ENCODE measurements around the gene SKIDA1. TPM values are rescaled to one million over a fixed set of nuclear protein-coding genes. Genes with fewer than 3 reads are reported as not detected.

The SKIDA1 gene
- total RNA-seq, 1 donor from 2014 or later = 1.3 TPM

DNA sequence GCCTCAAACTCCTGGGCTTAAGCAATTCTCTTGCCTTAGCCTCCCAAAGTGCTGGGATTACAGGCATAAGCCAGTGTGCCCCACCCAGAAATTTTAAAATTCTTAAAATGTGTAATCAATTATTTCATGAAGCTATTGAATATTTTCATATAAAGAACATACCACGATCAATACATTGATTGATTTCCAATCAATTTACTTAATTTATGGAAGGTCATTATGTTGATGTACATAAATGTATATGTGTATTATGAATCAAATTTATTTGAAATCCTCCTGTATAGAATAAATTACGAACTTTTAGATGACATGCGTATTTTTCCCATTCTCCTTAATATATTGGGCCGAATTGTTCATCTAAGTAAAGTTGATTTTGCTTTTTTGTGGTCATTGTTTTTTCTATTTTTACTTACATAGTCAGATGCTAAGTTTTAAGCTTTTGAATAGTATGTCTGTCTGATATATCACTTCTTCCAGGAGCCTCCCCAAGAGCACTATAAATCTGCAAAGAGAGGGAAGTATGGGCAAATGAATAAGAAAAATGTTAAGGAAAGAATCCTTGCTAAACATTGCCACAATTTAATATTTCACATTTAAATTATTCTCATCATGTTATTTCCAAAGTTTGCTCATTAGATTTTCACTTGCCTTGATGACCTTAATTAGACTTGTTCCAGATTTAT lies 35.3 kb downstream of the SKIDA1 start:
- peaks cover 2% of the 10 kb centered on the region for H3K9me3 Mint-ChIP-seq (ENCODE audit: unreplicated experiment)
- peaks cover 5% of the 10 kb centered on the region for H3K27me3 Mint-ChIP-seq (ENCODE audit: unreplicated experiment)
- TF ChIP-seq, protein P1, sequence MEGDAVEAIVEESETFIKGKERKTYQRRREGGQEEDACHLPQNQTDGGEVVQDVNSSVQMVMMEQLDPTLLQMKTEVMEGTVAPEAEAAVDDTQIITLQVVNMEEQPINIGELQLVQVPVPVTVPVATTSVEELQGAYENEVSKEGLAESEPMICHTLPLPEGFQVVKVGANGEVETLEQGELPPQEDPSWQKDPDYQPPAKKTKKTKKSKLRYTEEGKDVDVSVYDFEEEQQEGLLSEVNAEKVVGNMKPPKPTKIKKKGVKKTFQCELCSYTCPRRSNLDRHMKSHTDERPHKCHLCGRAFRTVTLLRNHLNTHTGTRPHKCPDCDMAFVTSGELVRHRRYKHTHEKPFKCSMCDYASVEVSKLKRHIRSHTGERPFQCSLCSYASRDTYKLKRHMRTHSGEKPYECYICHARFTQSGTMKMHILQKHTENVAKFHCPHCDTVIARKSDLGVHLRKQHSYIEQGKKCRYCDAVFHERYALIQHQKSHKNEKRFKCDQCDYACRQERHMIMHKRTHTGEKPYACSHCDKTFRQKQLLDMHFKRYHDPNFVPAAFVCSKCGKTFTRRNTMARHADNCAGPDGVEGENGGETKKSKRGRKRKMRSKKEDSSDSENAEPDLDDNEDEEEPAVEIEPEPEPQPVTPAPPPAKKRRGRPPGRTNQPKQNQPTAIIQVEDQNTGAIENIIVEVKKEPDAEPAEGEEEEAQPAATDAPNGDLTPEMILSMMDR (IDR thresholded peaks at IDR 0.05; ENCODE audit: partially characterized antibody, unreplicated experiment) = no peak
- H3K4me1 Mint-ChIP-seq (ENCODE audit: low read depth, unreplicated experiment) = peaks cover 5% of the 10 kb centered on the region
- no peak overlapping the region for H3K27ac Mint-ChIP-seq (ENCODE audit: unreplicated experiment)
- H3K4me3 Mint-ChIP-seq (ENCODE audit: unreplicated experiment) = no peak overlapping the region
- no peaks in the 10 kb centered on the region for H3K36me3 Mint-ChIP-seq (ENCODE audit: unreplicated experiment)
- no peak for DNase-seq

DNA sequence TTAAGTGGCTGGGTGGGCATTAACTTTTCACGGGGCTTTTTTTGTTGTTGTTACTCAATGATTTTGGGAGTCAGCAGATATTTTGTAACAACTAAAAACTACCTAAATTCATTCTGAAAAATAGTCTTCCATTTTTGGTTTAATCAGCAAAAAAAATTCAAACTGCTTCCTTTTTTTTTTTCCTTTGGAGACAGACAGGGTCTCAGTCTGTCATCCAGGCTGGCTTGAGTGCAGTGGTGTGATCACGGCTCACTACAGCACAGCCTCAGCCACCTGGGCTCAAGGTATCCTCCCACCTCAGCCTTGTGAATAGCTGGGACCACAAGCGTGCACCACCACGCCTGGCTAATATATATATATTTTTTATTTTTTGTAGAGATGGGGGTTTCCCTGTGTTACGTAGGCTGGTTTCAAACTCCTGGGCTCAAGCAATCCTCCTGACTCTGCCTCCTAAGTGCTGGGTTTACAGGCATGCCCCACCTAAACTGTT lies 36.5 kb downstream of the SKIDA1 start:
- H3K4me3 Mint-ChIP-seq (ENCODE audit: unreplicated experiment) = no peak overlapping the region
- DNase-seq = no peak
- peaks cover under 1% of the 10 kb centered on the region for H3K27me3 Mint-ChIP-seq (ENCODE audit: unreplicated experiment)
- no peaks in the 10 kb centered on the region for H3K36me3 Mint-ChIP-seq (ENCODE audit: unreplicated experiment)
- no peak overlapping the region for H3K27ac Mint-ChIP-seq (ENCODE audit: unreplicated experiment)
- H3K9me3 Mint-ChIP-seq (ENCODE audit: unreplicated experiment) = peaks cover 2% of the 10 kb centered on the region
- TF ChIP-seq, protein P1 (IDR thresholded peaks at IDR 0.05; ENCODE audit: partially characterized antibody, unreplicated experiment) = no peak
- peaks cover 3% of the 10 kb centered on the region for H3K4me1 Mint-ChIP-seq (ENCODE audit: low read depth, unreplicated experiment)

DNA sequence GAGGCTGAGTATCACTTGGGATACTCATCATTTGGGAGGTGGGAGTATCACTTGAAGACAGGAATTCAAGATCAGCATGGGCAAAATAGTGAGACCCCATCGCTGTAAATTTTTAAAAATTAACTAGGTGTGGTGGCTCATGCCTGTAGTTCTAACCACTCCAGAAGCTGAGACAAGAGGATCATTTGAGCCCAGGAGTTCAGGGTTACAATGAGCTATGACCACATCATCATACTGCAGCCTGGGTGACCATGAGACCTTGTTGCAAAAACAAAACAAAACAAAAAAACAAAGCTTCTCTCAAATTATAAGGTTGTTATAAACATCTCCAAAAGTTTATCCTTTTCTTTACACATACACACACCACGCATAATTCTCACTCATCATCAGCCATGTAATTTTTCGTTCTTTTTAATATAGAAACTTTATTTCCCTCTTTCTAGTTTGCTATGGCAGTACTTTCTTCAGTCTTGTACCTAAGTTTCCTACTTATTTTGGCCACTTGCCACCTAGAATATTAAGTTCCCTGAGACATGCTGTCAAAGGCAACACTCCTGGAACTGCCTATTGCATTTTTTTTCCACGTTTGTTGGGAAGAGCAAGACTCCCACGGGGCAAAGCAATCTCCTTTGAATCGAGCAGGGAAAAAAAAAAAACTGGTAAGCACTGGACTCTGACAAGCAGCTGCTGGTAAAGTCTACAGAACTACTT lies 37.1 kb downstream of the SKIDA1 start:
- TF ChIP-seq, protein P1 (IDR thresholded peaks at IDR 0.05; ENCODE audit: partially characterized antibody, unreplicated experiment) = no peak
- Mint-ChIP-seq H3K36me3 (ENCODE audit: unreplicated experiment) (no peaks in the 10 kb centered on the region), H3K4me1 (ENCODE audit: low read depth, unreplicated experiment) (peaks cover 3% of the 10 kb centered on the region), H3K4me3 (ENCODE audit: unreplicated experiment) (no peak overlapping the region), H3K27me3 (ENCODE audit: unreplicated experiment) (no peaks in the 10 kb centered on the region), H3K27ac (ENCODE audit: unreplicated experiment) (no peak overlapping the region), H3K9me3 (ENCODE audit: unreplicated experiment) (peaks cover 2% of the 10 kb centered on the region)
- no peak for DNase-seq

DNA sequence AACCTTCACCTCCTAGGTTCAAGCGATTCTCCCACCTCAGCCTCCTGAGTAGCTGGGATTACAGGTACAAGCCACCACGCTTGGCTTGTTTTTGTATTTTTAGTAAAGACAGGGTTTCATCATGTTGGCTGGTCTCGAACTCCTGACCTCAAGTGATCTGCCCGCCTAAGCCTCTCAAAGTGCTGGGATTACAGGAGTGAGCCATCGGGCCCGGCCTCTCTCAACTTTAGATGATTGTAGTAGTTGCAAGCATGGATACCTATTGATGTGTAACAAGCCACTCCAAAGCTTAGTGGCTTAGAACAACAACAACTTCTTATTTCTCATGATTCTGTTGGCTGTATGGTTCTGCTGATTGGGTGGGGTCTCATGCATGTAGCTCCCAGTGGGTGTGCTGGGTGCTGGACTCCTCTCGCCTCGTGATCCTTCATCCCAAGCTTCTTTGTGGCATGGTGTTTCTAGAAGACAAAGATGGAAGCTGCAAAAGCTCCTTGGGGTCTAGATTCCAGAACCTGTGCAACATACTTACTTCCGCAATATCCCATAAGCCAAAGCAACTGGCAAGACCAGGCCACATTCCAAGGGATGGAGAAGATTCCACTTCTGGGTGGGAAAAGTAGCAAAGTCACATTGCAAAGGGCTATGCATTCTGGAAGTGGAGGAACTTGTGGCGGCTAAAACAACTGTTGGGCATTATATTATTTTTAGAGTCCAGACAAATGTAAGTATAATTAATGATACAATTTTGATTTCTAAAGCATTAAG lies 37.9 kb downstream of the SKIDA1 start:
- H3K27ac Mint-ChIP-seq (ENCODE audit: unreplicated experiment) = no peak overlapping the region
- peaks cover 3% of the 10 kb centered on the region for H3K4me1 Mint-ChIP-seq (ENCODE audit: low read depth, unreplicated experiment)
- no peak for DNase-seq
- H3K4me3 Mint-ChIP-seq (ENCODE audit: unreplicated experiment) = no peak overlapping the region
- TF ChIP-seq, protein P1 (IDR thresholded peaks at IDR 0.05; ENCODE audit: partially characterized antibody, unreplicated experiment) = no peak
- H3K9me3 Mint-ChIP-seq (ENCODE audit: unreplicated experiment) = peaks cover 2% of the 10 kb centered on the region
- H3K27me3 Mint-ChIP-seq (ENCODE audit: unreplicated experiment) = peaks cover 1% of the 10 kb centered on the region
- no peaks in the 10 kb centered on the region for H3K36me3 Mint-ChIP-seq (ENCODE audit: unreplicated experiment)
